Cerebellar cortex (tissue), 1 donor: ENCODE results near the gene WNT5B.
A peak's percentile ranks its signal among the peaks of the same experiment; 100 is the strongest.

Experiments
- DNase-seq: peaks from one replicate; pipeline ENCODE4 v3.0.0-alpha.2; 2015; ENCODE audit warnings: low spot score

Gene WNT5B

GRCh38 chr12:1628666-1629337 is at the start of gene WNT5B:
Gene WNT5B (plus strand): TSS chr12:1629231. CDS start chr12:1631355, 2,124 bp downstream.
- no peak for DNase-seq

- DNase-seq, result no peak
These were observed 49.2 kb upstream of the WNT5B start for GRCh38 chr12:1579651-1580435.

GRCh38 chr12:1580526-1580925 is 48.5 kb upstream of the WNT5B start:
- no peak for DNase-seq

- DNase-seq, result no peak
These were observed 46.9 kb upstream of the WNT5B start for GRCh38 chr12:1581973-1582708.

GRCh38 chr12:1582709-1583050 is 46.4 kb upstream of the WNT5B start:
- no peak for DNase-seq

- peak; percentile 90 for DNase-seq
These were observed 45.5 kb upstream of the WNT5B start for GRCh38 chr12:1583421-1584078.

GRCh38 chr12:1584326-1584725 is 44.7 kb upstream of the WNT5B start:
- DNase-seq, result no peak

GRCh38 chr12:1587927-1588574 is 41.0 kb upstream of the WNT5B start:
- no peak for DNase-seq

- no peak for DNase-seq
These were observed 40.5 kb upstream of the WNT5B start for GRCh38 chr12:1588575-1588947.

- no peak for DNase-seq
These were observed 38.6 kb upstream of the WNT5B start for GRCh38 chr12:1590221-1590979.

GRCh38 chr12:1591034-1591433 is 38.0 kb upstream of the WNT5B start:
- DNase-seq, result no peak

GRCh38 chr12:1591543-1591942 is 37.5 kb upstream of the WNT5B start:
- no peak for DNase-seq

- DNase-seq, result peak; percentile 59
These were observed 36.4 kb upstream of the WNT5B start for GRCh38 chr12:1592444-1593173.

- DNase-seq, result no peak
These were observed 35.6 kb upstream of the WNT5B start for GRCh38 chr12:1593174-1594005.

GRCh38 chr12:1594006-1594260 is 35.1 kb upstream of the WNT5B start:
- DNase-seq, result no peak

- peak; percentile 88 for DNase-seq
These were observed 34.6 kb upstream of the WNT5B start, which contains the start of gene FBXL14 for GRCh38 chr12:1594261-1595025. Gene FBXL14 (minus strand): TSS chr12:1594581. CDS start chr12:1594066, 515 bp downstream.

- DNase-seq, result peak; percentile 69
These were observed 33.9 kb upstream of the WNT5B start for GRCh38 chr12:1595026-1595561.

- DNase-seq, result no peak
These were observed 33.2 kb upstream of the WNT5B start for GRCh38 chr12:1595690-1596347.
